Measurements from ENCODE around the gene ENDOV. TPM values are rescaled to one million over a fixed set of nuclear protein-coding genes. Genes with fewer than 3 reads are reported as not detected.

ENDOV gene
- total RNA-seq, 2 donors from 2014 or later = 3.8 to 4.9 TPM

- H3K27me3 ChIP-seq = no peaks in the 10 kb centered on the region
- H3K4me1 ChIP-seq = peaks cover 0 to 33% of the 10 kb centered on the region in 2 donors
- no peak for DNase-seq (ENCODE audit: low spot score)
- H3K9me3 ChIP-seq = no peaks in the 10 kb centered on the region
- H3K27ac ChIP-seq = peak overlapping the region; percentile 15 to 35
- no peaks in the 10 kb centered on the region for H3K36me3 ChIP-seq
- H3K4me3 ChIP-seq = no peak overlapping the region
- TF ChIP-seq CTCF (IDR thresholded peaks at IDR 0.05) = no peak
Observed at GRCh38 chr17:80460429-80460834, 45.5 kb downstream of the ENDOV start.

GRCh38 chr17:80461528-80462160, 46.7 kb downstream of the ENDOV start:
- Histone ChIP-seq H3K4me3 (no peak overlapping the region), H3K27ac (no peak overlapping the region), H3K36me3 (no peaks in the 10 kb centered on the region), H3K27me3 (no peaks in the 10 kb centered on the region), H3K4me1 (peaks cover 0 to 21% of the 10 kb centered on the region in 2 donors), H3K9me3 (no peaks in the 10 kb centered on the region)
- no peak for TF ChIP-seq CTCF (IDR thresholded peaks at IDR 0.05)
- no peak for DNase-seq (ENCODE audit: low spot score)

- no peak for DNase-seq (ENCODE audit: low spot score)
- Histone ChIP-seq H3K9me3 (no peaks in the 10 kb centered on the region), H3K4me1 (peaks cover 0 to 13% of the 10 kb centered on the region in 2 donors), H3K27ac (no peak overlapping the region), H3K27me3 (no peaks in the 10 kb centered on the region), H3K4me3 (no peak overlapping the region), H3K36me3 (no peaks in the 10 kb centered on the region)
- no peak for TF ChIP-seq CTCF (IDR thresholded peaks at IDR 0.05)
Observed at GRCh38 chr17:80463784-80464400, 48.9 kb downstream of the ENDOV start.

GRCh38 chr17:80464486-80464885, 49.5 kb downstream of the ENDOV start:
- DNase-seq (ENCODE audit: low spot score) = no peak
- Histone ChIP-seq H3K27ac (no peak overlapping the region), H3K27me3 (no peaks in the 10 kb centered on the region), H3K9me3 (no peaks in the 10 kb centered on the region), H3K4me3 (no peak overlapping the region), H3K36me3 (no peaks in the 10 kb centered on the region), H3K4me1 (peaks cover 0 to 13% of the 10 kb centered on the region in 2 donors)
- no peak for TF ChIP-seq CTCF (IDR thresholded peaks at IDR 0.05)

- Histone ChIP-seq H3K36me3 (no peaks in the 10 kb centered on the region), H3K4me1 (peaks cover 0 to 9% of the 10 kb centered on the region in 2 donors), H3K9me3 (no peaks in the 10 kb centered on the region), H3K27me3 (no peaks in the 10 kb centered on the region), H3K4me3 (no peak overlapping the region), H3K27ac (no peak overlapping the region)
- no peak for DNase-seq (ENCODE audit: low spot score)
- no peak for TF ChIP-seq CTCF (IDR thresholded peaks at IDR 0.05)
Observed at GRCh38 chr17:80465327-80465974, 50.5 kb downstream of the ENDOV start.

All from right atrium auricular region (tissue), 2 donors.